Measurements from ENCODE around the gene CLDN20. TPM values are rescaled to one million over a fixed set of nuclear protein-coding genes. Genes with fewer than 3 reads are reported as not detected.

Gene CLDN20
- total and polyA plus RNA-seq, 10 of the 15 experiments (the other 5 are each of a cell fraction or from before 2014, with no cell fraction given), result 0.13 to 0.23 TPM; not detected in 8

- SMC1A ChIA-PET (ENCODE audit: uncharacterized antibody, unreplicated experiment), result interaction anchor here (0.6 to 2.7 kb wide), 8 partner anchors 8 to 340 kb away, joined by 3 to 7 read pairs (median 4); no protein-coding TSS in a partner anchor
- FAIRE-seq (no peak), DNase-seq (ENCODE audit: low read depth, low spot score) (no peak), ATAC-seq (no peak)
- POLR2A ChIA-PET, result interaction anchor here (1.3 kb wide), 1 partner anchor 8 kb away, joined by 3 read pairs; no protein-coding TSS in a partner anchor
- WGBS (ENCODE audit: insufficient coverage, insufficient replicate concordance, low lambda C conversion rate, missing lambda C conversion rate), result 84% methylated on average over 3 of the region's 3 CpGs
- CTCF ChIA-PET, result interaction anchor here (0.6 to 2.8 kb wide), 8 partner anchors 9 to 894 kb away, joined by 3 to 19 read pairs (median 4); no protein-coding TSS in a partner anchor
- Histone ChIP-seq H3K36me3 (ENCODE audit: control insufficient read depth in 2 of 2, insufficient read depth in 2 of 2, low read length in 1 of 2) (peaks cover 1 to 10% of the 10 kb centered on the region in 2 experiments), H3K9ac (ENCODE audit: control insufficient read depth, insufficient read depth, low read length) (no peak overlapping the region), H3K4me3 (no peak overlapping the region), H3K27ac (ENCODE audit: control insufficient read depth, insufficient read depth) (no peak overlapping the region), H2AFZ (ENCODE audit: control insufficient read depth, low read depth, low read length) (no peak overlapping the region), H3K27me3 (replicated peaks in 1 of 2; ENCODE audit: control insufficient read depth in 2 of 2, insufficient read depth in 2 of 2, low read length in 1 of 2) (no peaks in the 10 kb centered on the region), H3K4me2 (ENCODE audit: control insufficient read depth, insufficient read depth) (no peak overlapping the region), H3K79me2 (ENCODE audit: control insufficient read depth, insufficient read depth, low read length) (no peaks in the 10 kb centered on the region; the same call in 1 of the 2 replicates), H4K20me1 (ENCODE audit: control insufficient read depth, insufficient read depth) (no peaks in the 10 kb centered on the region), H3K9me3 (replicated peaks; ENCODE audit: control insufficient read depth, insufficient read depth, low read length) (no peaks in the 10 kb centered on the region), H3K4me1 (ENCODE audit: control insufficient read depth, insufficient read depth, low read length) (no peaks in the 10 kb centered on the region; the same call in 1 of the 2 replicates)
- intact Hi-C loops (cut with micrococcal nuclease; ENCODE audit: unreplicated experiment), result loop anchor here (5.0 kb wide), 1 partner anchor 92 kb away; no protein-coding TSS in a partner anchor
- TF ChIP-seq CBX3 (IDR thresholded peaks at IDR 0.05; ENCODE audit: borderline replicate concordance, low read depth), result no peak
- TF ChIP-seq POU2F2 (IDR thresholded peaks at IDR 0.05; ENCODE audit: borderline replicate concordance, low read depth, low read length), result no peak
- TF ChIP-seq PAX8 (IDR thresholded peaks at IDR 0.05), result no peak
- TF ChIP-seq, protein P1, sequence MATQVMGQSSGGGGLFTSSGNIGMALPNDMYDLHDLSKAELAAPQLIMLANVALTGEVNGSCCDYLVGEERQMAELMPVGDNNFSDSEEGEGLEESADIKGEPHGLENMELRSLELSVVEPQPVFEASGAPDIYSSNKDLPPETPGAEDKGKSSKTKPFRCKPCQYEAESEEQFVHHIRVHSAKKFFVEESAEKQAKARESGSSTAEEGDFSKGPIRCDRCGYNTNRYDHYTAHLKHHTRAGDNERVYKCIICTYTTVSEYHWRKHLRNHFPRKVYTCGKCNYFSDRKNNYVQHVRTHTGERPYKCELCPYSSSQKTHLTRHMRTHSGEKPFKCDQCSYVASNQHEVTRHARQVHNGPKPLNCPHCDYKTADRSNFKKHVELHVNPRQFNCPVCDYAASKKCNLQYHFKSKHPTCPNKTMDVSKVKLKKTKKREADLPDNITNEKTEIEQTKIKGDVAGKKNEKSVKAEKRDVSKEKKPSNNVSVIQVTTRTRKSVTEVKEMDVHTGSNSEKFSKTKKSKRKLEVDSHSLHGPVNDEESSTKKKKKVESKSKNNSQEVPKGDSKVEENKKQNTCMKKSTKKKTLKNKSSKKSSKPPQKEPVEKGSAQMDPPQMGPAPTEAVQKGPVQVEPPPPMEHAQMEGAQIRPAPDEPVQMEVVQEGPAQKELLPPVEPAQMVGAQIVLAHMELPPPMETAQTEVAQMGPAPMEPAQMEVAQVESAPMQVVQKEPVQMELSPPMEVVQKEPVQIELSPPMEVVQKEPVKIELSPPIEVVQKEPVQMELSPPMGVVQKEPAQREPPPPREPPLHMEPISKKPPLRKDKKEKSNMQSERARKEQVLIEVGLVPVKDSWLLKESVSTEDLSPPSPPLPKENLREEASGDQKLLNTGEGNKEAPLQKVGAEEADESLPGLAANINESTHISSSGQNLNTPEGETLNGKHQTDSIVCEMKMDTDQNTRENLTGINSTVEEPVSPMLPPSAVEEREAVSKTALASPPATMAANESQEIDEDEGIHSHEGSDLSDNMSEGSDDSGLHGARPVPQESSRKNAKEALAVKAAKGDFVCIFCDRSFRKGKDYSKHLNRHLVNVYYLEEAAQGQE (IDR thresholded peaks at IDR 0.05; ENCODE audit: low read depth, low read length), result no peak
- TF ChIP-seq, protein P2, sequence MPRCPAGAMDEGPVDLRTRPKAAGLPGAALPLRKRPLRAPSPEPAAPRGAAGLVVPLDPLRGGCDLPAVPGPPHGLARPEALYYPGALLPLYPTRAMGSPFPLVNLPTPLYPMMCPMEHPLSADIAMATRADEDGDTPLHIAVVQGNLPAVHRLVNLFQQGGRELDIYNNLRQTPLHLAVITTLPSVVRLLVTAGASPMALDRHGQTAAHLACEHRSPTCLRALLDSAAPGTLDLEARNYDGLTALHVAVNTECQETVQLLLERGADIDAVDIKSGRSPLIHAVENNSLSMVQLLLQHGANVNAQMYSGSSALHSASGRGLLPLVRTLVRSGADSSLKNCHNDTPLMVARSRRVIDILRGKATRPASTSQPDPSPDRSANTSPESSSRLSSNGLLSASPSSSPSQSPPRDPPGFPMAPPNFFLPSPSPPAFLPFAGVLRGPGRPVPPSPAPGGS (IDR thresholded peaks at IDR 0.05; ENCODE audit: borderline replicate concordance, insufficient read depth, low read depth, low read length, poor library complexity, severe bottlenecking), result no peak
- BruUV-seq (replicated peaks), result no TSS peak
- in situ Hi-C loops (cut with MboI), result no loop called here
- RAD21 ChIA-PET (ENCODE audit: unreplicated experiment), result interaction anchor here (1.0 kb wide), 1 partner anchor 92 kb away, joined by 3 read pairs; no protein-coding TSS in a partner anchor
These were observed 6.0 kb downstream of the CLDN20 start for GRCh38 chr6:155269765-155270164.

Measured in GM12878 (cell line).